ENCODE data around the gene ZBTB44.
"Not testable (repeated sequence)": the region's sequence is repeated elsewhere in the genome, so short reads cannot be mapped to it uniquely, and the experiment has no call there.

The ZBTB44 gene

DNA sequence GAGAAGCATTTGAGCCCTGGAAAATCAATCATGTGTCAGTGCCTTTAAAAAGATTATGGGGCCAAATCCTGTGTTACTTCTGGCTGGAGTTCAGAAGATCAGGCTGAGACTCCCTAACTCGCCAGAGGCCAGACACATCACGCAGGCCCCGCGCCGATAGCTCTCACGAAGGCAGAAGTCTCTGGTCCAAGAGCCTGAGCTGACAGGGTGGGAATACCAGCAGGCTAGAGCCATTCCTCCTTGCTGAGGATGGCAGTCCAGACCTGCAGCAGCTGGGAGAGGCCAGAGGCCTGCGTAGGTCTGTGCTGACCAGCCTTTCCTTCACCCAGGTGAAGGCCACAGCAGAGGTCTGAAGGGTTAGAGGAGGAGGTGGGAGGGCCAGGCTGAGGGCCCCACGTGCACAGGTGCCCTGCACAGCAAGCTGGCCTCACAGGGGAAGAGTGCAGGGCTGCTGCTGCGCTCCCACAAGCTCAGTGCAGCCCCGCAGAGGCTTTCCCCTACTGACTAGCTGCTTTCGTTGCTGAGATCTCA, 102.2 kb downstream of the ZBTB44 start:
- no peak for DNase-seq

DNA sequence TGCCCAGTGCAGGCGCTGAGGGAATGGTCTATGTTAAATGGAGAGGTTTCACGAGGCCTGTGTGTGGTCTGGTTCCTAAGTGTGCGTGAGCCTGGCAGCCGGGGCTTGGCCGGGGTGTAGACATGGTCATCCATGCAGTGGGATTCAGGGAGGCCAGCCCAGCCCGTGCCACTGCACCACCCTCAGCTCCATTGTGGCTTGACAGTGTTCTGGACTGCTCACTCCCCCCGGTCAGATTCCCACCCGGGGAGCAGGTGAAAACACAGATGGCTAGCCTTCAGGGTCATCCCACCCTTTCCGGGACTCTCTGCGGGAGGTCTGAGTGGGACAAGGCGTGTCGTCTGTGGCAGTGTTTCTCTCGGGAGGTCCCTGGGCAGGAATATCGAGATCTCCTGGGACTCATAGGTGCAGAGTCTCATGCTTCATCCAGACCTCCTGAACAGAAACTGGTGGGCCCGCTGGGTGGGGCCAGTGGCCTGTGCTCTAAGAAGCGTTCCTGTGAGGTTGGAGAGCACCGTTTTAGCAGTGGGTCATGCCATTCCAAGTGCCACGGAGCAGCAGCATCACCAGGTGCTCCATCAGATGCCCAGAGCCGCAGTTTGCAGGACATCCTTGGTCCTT, 102.8 kb downstream of the ZBTB44 start:
- no peak for DNase-seq

DNA sequence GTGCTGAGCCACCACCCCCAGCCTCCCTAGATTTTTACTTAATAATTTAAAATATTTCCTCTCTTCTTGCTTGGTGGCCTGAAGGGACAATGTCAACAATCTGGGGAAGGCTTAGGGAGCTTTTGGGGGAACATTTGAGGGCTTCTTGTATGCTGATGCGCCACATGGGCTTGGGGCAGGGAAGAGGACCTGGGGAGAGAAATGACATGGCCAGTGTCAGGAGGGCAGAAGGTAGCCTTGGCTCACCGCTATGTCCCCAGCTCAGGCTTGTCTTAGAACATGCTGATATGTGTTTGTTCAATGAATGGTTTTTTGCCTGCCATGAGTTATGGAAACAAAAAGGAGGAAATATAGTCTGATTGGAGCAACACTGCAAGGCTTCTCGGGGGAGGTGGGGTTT, 103.6 kb downstream of the ZBTB44 start:
- no peak for DNase-seq

DNA sequence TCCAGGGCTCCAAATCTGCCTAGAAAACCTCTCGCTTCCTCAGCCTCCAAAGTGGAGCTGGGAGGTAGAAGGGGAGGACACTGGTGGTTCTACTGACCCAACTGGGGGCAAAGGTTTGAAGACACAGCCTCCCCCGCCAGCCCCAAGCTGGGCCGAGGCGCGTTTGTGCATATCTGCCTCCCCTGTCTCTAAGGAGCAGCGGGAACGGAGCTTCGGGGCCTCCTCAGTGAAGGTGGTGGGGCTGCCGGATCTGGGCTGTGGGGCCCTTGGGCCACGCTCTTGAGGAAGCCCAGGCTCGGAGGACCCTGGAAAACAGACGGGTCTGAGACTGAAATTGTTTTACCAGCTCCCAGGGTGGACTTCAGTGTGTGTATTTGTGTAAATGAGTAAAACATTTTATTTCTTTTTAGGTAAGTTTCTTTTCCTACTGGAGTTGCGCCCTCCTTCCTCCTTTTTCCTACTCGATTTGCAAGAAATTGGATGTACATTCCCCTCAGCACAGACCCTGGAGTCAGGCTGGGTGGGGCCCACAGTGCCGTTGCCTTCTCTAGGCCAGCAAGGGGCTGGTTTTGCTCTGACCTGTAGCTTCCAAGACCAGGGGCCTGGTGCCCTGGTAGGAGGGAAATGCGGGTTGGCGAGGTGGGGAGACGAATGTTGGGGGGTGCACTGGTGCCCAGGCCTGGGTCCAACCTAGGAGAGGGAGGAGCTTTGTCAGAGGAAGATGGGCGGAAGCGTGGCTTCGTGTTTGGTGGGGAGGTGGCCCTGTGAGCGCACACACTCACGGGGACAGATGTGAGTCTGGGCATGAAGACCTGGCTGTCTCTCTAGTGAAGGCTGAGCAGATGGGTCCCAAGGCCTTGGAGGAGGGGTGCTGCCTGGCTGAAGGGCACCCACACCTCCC, 104.5 kb downstream of the ZBTB44 start:
- no peak for DNase-seq

DNA sequence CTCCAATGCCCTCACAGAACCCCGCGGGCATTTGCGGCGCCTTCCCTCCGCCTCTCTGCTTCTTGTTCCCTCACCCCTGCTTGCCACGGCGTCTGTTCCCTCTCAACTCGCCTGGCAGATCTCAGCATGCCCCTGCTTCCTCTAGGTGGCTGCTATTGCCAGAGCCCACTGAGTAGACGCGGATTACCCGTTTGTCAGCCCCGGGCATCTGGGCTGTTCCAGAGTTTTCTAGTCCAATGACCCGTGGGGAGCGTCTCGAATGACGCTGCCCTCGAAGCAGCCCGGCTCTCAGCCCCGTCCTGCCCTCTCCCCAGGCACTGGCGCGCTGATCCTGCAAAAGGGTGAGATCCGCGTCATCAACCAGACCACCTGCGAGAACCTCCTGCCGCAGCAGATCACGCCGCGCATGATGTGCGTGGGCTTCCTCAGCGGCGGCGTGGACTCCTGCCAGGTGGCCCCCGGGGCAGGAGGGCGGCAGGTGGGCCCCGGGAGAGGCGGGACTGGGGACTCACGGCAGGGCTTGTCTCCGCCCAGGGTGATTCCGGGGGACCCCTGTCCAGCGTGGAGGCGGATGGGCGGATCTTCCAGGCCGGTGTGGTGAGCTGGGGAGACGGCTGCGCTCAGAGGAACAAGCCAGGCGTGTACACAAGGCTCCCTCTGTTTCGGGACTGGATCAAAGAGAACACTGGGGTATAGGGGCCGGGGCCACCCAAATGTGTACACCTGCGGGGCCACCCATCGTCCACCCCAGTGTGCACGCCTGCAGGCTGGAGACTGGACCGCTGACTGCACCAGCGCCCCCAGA, 105.4 kb downstream of the ZBTB44 start:
- no peak for DNase-seq

DNA sequence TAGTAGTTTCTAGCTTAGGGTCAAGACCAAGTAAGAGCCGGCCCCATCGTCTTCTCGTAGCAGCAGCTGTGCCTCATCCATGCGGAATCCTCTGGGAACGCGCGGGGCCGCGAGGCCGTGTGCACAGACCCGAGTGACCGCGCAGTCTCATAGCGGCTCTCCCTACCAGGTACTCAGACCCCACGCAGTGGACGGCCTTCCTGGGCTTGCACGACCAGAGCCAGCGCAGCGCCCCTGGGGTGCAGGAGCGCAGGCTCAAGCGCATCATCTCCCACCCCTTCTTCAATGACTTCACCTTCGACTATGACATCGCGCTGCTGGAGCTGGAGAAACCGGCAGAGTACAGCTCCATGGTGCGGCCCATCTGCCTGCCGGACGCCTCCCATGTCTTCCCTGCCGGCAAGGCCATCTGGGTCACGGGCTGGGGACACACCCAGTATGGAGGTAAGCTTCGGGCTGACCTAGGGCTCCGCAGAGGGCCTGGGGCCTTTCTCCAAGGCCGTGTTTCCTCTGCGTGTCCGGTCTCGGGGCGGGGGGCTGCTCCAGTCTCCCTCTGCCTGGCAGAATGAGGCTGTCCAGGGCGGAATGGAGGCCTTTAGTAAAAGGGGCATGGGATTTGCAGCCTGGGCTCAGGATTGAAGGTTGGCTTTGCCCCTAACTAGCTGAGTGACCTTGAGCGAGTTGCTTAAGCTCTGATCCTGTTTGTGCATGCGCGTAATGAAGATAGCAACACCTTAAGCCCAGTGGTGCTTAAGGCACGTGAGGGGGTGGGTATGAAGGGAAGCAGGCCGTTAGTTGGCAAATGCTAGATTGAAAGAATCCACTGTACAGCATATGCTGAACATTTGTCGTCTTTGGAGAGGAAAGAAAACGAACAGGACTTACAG, 106.2 kb downstream of the ZBTB44 start:
- no peak for DNase-seq

DNA sequence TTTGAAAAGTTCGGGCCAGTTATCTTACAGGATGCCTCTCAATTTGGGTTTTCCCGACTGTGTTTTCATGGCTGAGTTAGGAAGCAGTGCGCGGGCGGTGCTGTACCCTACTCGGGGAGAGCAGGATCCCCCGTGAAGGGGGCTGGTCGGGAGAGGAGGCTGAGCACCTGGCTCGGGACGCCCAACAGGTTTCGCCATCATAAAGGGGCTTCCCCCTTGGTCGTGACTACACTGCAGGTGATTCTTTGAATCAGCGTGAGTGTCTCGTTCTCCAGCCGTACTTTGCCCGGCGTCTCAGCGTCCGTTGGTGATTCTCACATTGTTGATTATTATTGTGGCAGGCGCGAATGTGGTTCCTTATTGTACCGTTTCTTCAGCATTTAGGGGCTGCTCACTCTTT, 108.6 kb downstream of the ZBTB44 start:
- no peak for DNase-seq

DNA sequence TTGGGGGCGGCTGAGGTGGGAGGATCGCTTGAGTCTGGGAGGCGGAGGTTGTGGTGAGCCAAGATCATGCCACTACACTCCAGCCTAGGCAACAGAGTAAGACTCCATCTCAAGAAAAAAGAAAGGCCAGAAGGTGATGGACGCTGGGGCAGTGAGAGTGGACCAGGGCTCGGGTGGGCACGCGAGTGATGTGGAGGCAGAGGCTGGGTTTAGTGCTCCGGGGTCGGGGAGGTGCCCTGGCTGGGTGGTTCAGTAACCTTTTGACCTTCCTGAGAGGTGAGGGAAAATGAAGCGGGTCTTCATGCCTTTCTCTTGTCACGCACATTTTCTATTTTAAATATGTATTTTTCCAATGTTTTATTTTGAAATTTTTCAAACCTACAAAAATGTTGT, 110.0 kb downstream of the ZBTB44 start:
- no peak for DNase-seq

DNA sequence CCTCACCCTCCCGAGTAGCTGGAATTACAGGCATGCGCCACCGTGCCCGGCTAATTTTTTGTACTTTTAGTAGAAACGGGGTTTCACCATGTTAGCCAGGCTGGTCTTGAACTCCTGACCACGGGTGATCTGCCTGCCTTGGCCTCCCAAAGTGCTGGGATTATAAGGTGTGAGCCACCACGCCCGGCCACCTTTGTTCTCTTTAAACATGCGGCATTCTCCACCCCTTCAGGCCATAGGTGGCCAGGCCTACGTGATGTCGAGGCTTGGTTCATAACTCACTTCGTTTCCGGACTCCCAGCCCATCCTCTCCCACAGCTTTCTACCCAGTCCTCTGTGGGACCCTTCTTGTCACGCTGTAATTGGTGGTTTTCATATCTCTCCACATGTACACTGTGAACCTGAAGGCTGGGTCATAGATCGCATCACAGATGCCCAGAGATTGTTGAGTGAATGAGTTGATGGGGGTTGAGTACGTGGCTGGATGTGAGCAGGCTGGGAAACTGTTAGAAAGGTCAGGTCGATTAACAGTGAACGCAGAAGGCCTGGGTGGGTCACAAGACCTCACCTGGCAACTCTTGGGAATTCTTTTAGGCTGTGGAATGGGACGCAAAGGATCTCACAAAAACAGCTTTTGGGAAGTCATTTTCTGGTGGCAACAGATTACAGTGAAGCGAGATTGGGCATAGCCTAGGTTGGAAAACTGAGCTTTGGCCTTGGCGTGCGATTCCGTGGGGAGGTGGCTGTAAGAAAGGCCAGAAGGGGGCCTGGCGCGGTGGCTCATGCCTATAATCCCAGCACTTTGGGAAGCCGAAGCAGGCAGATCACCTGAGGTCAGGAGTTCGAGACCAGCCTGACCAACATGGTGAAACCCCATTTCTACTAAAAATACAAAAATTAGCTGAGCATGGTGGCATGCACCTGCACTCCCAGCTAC, 110.7 kb downstream of the ZBTB44 start:
- no peak for DNase-seq

DNA sequence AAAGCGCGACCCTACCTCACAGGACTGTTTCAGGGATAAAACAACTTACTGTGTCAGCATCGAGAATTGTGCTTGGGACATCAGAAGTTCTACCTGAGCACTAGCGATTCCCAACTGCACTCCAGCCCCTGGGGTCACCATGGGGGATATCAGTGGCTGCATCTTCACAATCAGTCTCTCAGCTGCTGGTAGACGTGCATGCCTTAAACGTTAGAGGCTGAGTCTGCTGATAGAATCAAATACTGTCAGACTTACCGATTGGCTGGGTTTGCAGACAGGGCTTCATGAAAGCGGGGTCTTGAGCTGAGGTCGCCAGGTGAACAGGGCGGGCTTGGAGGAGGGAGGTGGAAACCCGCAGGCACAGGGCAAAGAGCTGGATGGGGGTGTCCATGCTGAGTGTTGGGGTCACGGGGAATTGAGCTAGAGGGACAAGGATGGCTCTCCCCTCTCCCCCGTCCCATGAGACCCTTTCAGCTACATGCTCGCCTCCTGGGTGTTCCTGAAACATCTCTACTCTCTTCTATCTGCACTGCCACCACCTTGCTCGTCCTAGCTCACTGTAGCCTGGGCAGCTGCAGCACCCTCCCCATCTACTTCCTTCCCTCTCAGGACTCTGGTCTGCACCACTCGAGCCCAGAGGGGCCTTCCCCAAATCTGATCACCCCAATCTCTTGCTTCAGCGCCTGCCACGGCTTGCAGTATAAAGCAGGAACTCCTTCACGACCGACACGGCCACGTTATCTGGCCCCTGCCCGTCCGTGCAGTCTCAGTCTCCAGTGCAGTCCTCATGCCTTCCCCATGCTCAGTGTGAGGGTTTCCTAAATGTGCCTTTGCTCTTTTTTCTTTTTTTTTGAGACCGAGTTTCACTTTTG, 111.7 kb downstream of the ZBTB44 start:
- no peak for DNase-seq

DNA sequence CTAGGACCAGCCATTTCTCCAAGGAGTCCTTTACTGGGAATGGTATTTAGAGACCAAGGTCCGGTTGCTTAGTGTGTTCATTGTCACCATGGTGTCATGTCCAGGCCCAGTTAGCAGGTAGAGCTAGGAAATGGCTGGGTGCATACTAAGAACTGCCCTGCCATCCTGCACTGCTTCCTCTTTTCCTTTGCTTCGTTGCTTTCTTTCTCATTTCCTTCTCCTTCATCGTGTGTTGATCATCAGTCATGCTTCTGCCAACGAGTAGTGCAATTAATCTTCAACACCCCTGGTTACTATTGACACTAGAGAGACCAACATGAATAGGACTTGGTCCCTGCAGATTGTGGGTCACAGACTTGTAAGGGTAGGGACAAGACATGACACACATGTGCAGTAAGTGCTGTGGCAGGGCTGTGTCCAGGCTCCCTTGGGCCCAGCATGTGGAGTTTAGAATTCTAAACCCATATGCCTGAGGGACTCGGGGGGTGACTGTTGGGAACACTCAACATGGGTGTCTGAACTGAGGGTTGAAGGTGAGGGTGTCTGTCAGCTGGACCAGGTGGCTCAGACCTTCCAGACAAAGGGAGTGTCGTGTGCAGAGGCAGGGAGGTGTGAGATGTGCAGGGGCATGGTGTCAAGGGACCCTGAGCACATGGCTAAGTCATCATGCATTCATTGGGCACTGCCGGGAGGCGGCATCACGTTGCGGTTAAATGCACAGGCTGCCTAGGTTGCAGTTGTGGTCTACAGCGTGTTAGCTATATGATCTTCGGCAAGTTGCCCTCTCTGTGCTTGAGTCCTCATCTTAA, 112.5 kb downstream of the ZBTB44 start:
- DNase-seq, result no peak

DNA sequence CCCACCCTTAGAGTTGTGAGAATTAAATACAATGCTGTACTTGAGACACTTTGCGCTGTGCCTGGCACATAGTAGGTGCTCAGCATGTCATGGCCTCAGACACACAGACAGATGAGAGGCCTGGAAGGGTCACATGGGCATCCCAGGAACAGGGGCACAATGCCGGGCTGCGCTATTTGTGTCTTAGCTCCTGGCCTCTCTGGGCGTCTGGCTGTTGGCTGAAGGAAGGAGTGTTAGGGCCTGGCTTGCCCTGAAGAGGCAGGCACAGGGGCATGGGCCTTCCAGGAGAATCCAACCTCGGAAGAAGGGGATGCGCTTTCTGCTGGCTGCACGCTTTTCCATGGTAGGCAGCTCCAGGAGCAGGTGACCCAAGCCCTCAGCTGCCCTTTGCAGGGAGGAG, 113.7 kb downstream of the ZBTB44 start:
- DNase-seq, result no peak

DNA sequence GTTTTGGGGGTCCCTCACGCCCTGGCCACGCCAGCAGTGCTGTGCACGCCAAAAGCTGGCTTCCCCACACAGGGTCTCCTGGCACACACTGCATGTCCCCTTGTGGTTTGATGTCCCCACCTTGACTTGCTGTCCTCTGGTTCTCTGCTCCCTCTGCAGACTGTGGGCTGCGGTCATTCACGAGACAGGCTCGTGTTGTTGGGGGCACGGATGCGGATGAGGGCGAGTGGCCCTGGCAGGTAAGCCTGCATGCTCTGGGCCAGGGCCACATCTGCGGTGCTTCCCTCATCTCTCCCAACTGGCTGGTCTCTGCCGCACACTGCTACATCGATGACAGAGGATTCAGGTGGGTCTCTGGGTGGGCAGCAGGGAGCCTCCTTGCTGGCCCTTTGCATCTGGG, 114.9 kb downstream of the ZBTB44 start:
- no peak for DNase-seq

DNA sequence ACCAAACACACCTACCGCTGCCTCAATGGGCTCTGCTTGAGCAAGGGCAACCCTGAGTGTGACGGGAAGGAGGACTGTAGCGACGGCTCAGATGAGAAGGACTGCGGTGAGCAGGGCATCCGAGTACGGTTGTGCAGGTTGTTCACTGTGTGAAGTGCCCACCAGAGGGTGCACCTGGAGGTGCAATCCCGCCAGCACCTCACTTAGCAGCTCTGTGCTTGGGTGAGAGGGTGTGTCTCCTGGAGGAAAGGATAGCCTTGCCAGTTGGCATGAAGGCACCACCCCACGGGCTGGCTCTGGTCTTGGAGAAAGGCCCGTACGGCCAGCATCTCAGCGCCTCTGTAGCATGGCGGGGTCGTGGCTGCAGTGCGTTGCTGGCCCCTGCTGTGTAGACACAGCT, 115.8 kb downstream of the ZBTB44 start:
- no peak for DNase-seq

DNA sequence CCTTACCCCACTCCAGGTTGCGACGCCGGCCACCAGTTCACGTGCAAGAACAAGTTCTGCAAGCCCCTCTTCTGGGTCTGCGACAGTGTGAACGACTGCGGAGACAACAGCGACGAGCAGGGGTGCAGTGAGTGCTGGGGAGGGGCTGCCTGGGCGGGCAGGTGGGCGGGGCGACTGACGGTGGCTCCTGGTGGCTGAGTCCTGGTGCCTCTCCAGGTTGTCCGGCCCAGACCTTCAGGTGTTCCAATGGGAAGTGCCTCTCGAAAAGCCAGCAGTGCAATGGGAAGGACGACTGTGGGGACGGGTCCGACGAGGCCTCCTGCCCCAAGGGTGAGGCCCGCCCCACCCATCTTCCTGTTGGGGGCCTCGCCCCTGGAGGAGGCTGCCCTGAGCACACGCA, 116.4 kb downstream of the ZBTB44 start:
- no peak for DNase-seq

DNA sequence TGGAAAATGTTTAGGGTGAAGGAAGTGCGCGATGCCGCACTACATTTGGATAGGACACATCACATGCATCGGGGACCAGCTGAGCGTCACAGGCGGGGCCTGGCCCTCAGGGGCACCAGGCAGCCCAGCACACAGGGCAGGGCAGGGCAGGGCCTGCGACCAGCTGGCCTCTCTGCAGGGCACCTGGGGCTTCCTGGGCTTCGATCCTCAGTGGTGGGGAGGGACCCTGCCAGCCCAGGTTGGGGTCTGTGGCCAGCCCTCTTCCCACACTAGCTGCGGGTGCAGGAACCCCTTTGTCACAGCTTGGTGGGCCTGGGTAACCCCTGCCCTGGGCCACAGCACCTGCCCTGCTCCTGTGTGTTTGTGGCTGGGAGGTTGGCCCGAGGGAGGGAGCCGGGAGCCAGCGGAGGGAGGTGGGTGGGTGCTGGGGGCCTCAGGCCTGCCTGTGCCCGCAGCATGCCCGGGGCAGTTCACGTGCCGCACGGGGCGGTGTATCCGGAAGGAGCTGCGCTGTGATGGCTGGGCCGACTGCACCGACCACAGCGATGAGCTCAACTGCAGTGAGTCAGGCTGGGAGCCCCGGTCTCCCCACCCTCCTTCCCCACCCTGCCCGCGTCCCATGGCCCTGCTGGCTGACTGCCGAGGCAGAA, 117.2 kb downstream of the ZBTB44 start:
- no peak for DNase-seq

DNA sequence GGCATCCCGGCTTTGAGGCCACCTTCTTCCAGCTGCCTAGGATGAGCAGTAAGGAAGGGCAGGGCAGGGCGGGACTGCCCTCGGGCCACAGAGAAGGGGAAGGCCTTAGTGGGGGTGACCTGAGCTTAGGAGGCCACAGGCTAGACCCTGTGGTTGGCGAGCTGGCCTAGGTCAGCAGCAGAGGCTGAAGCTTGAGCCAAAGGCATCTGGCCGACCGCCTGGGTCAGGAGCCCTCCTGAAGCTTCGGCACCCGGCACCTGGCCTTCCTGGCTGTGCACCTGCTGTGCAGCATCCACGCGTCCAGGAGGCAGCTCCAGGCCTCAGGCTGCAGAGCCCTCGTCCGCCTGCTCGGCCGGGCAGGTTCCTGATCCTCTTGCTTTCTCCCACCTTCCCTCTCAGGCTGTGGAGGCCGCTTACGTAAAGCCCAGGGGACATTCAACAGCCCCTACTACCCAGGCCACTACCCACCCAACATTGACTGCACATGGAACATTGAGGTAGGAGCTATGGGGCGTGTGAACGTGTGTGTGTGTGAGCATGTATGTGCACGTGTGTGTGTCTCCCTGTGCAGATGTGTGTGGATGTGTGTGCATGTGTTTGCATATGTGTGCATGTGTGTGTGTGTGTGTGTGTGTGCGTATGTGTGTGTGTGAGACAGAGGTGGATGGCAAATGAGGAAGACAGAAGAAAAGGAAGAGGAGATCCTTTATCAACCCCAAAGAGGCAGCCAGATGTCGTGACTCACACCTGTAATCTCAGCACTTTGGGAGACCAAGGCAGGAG, 120.3 kb downstream of the ZBTB44 start:
- no peak for DNase-seq

DNA sequence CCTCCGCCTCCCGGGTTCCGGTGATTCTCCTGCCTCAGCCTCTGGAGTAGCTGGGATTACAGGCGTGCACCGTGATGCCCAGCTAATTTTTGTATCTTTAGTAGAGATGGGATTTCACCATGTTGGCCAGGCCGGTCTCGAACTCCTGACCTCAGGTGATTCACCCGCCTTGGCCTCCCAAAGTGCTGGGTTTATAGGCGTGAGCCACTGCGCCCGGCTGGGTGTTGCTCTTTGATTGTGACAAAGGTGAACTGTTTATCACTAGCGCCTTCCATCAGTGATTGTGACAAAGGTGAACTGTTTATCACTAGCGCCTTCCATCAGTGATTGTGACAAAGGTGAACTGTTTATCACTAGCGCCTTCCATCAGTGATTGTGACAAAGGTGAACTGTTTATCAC, 121.2 kb downstream of the ZBTB44 start:
- not testable (repeated sequence) for DNase-seq

Measured in stimulated activated CD4-positive, alpha-beta T cell treated with anti-CD3 and anti-CD28 coated beads, Interleukin-4, amount 100 ng/mL, for 1 hour (primary cell).